Endothelial cell of umbilical vein (primary cell): Measurements from ENCODE around the gene CDH23.

Source experiments
- EZH2 ChIP-seq: IDR thresholded peaks from 2 replicates; pipeline ENCODE4 v1.6.1; 2012; ENCODE audit warnings: borderline replicate concordance, low read depth, mild to moderate bottlenecking, moderate library complexity, low read length, inconsistent platforms; ENCODE audit not compliant: severe bottlenecking
- FOS ChIP-seq: IDR thresholded peaks from 2 replicates; pipeline ENCODE4 v1.6.1; 2011; ENCODE audit warnings: mild to moderate bottlenecking, low read length, moderate library complexity, borderline replicate concordance; ENCODE audit not compliant: insufficient read depth
- JUN ChIP-seq: IDR thresholded peaks from 2 replicates; pipeline ENCODE4 v1.6.1; 2011; ENCODE audit warnings: borderline replicate concordance, low read depth; ENCODE audit not compliant: insufficient read length, insufficient read depth
- MYC ChIP-seq: IDR thresholded peaks from one replicate; pipeline ENCODE4 v1.6.1; 2011; ENCODE audit warnings: mild to moderate bottlenecking, low read depth, low read length
- POLR2A ChIP-seq: IDR thresholded peaks from 2 replicates; pipeline ENCODE4 v1.6.1; 2012; ENCODE audit warnings: low read depth, mild to moderate bottlenecking, control low read depth, low read length
- POLR2AphosphoS5 ChIP-seq: IDR thresholded peaks from 2 replicates; pipeline ENCODE4 v1.6.1; 2012; ENCODE audit warnings: low read depth, mild to moderate bottlenecking, control low read depth, low read length, moderate library complexity; ENCODE audit not compliant: insufficient read depth
- TF ChIP-seq, protein P1 (sequence below), 2 donors: IDR thresholded peaks; 1 replicate in 1 of 2; 2 replicates in 1 of 2; pipeline ENCODE4 v1.5.1; 2011; ENCODE audit warnings: low read length in 2 of 2, mild to moderate bottlenecking in 2 of 2, moderate library complexity in 2 of 2, control low read depth in 1 of 2, inconsistent platforms in 1 of 2, low read depth in 1 of 2; ENCODE audit not compliant: insufficient read depth in 1 of 2; ENCODE audit errors: extremely low read depth in 1 of 2
- TF ChIP-seq, protein P2 (sequence below): IDR thresholded peaks from 2 replicates; pipeline ENCODE4 v1.6.1; 2011; ENCODE audit not compliant: insufficient read depth, insufficient read length

DNA sequence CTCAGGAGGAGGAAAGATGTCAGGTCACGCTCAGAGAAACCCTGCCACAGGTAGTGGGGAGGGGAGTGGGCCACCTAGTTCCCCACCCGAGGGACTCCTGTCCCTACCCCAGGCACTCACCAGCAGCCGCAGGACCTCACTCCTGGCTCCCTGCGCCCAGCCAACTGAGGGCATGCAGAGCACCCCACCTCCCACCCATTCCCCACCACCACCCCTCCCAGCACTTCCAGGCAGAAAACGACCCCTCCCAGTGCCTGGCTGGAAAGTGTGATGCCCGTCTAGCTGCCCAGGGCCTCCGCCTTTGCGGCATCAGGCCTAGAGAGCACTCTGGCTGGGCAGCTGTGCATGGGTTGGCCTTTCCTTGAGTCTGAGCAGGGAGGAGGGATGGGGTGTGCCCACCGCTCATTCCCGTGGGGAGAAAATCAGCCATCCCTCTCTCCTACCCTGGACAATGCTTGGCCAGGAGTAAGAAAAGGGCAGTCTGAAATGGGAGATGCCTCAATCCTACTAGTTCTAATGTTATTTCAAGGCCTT lies 321.5 kb downstream of the CDH23 start:
- TF ChIP-seq, protein P1, sequence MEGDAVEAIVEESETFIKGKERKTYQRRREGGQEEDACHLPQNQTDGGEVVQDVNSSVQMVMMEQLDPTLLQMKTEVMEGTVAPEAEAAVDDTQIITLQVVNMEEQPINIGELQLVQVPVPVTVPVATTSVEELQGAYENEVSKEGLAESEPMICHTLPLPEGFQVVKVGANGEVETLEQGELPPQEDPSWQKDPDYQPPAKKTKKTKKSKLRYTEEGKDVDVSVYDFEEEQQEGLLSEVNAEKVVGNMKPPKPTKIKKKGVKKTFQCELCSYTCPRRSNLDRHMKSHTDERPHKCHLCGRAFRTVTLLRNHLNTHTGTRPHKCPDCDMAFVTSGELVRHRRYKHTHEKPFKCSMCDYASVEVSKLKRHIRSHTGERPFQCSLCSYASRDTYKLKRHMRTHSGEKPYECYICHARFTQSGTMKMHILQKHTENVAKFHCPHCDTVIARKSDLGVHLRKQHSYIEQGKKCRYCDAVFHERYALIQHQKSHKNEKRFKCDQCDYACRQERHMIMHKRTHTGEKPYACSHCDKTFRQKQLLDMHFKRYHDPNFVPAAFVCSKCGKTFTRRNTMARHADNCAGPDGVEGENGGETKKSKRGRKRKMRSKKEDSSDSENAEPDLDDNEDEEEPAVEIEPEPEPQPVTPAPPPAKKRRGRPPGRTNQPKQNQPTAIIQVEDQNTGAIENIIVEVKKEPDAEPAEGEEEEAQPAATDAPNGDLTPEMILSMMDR (IDR thresholded peaks at IDR 0.05; ENCODE audit: extremely low read depth in 1 of 2, insufficient read depth in 1 of 2, low read depth in 1 of 2, low read length in 2 of 2) = no peak
- no peak for TF ChIP-seq POLR2AphosphoS5
- no peak for TF ChIP-seq POLR2A
- no peak for TF ChIP-seq JUN
- TF ChIP-seq, protein P2, sequence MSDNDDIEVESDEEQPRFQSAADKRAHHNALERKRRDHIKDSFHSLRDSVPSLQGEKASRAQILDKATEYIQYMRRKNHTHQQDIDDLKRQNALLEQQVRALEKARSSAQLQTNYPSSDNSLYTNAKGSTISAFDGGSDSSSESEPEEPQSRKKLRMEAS = no peak
- no peak for TF ChIP-seq EZH2
- TF ChIP-seq MYC = no peak
- TF ChIP-seq FOS = no peak
